Measurements from ENCODE around the gene ACACA.

Gene ACACA

GRCh38 chr17:37219876-37220606, 186.6 kb downstream of the ACACA start:
- no peak for DNase-seq

GRCh38 chr17:37218849-37219248, 187.8 kb downstream of the ACACA start:
- no peak for DNase-seq

- DNase-seq: no peak
Observed at GRCh38 chr17:37214416-37214815, 192.2 kb downstream of the ACACA start.

GRCh38 chr17:37213927-37214326, 192.7 kb downstream of the ACACA start:
- DNase-seq: no peak

- DNase-seq: no peak
Observed at GRCh38 chr17:37212179-37212578, 194.5 kb downstream of the ACACA start.

GRCh38 chr17:37211136-37211535, 195.5 kb downstream of the ACACA start:
- no peak for DNase-seq

- DNase-seq: no peak
Observed at GRCh38 chr17:37207103-37207502, 199.5 kb downstream of the ACACA start.

GRCh38 chr17:37206299-37206698, 200.3 kb downstream of the ACACA start:
- DNase-seq: no peak

- no peak for DNase-seq
Observed at GRCh38 chr17:37200497-37200896, 206.1 kb downstream of the ACACA start.

- DNase-seq: no peak
Observed at GRCh38 chr17:37197336-37197735, 209.3 kb downstream of the ACACA start.

GRCh38 chr17:37194208-37194607, 212.4 kb downstream of the ACACA start:
- DNase-seq: no peak

- no peak for DNase-seq
Observed at GRCh38 chr17:37191219-37191618, 215.4 kb downstream of the ACACA start.

GRCh38 chr17:37190493-37190892, 216.1 kb downstream of the ACACA start:
- no peak for DNase-seq

GRCh38 chr17:37188157-37188556, 218.5 kb downstream of the ACACA start:
- no peak for DNase-seq

GRCh38 chr17:37187262-37187661, 219.4 kb downstream of the ACACA start:
- DNase-seq: no peak

- DNase-seq: no peak
Observed at GRCh38 chr17:37182786-37183465, 223.7 kb downstream of the ACACA start.

- no peak for DNase-seq
Observed at GRCh38 chr17:37180376-37180775, 226.3 kb downstream of the ACACA start.

GRCh38 chr17:37179893-37180292, 226.7 kb downstream of the ACACA start:
- DNase-seq: no peak

- DNase-seq: no peak
Observed at GRCh38 chr17:37177254-37177870, 229.3 kb downstream of the ACACA start.

GRCh38 chr17:37176723-37177122, 229.9 kb downstream of the ACACA start:
- no peak for DNase-seq

GRCh38 chr17:37174205-37174604, 232.4 kb downstream of the ACACA start:
- peak; percentile 20 for DNase-seq

- DNase-seq: no peak
Observed at GRCh38 chr17:37170881-37171425, 235.7 kb downstream of the ACACA start.

- no peak for DNase-seq
Observed at GRCh38 chr17:37168731-37169353, 237.8 kb downstream of the ACACA start.

Data from 8988T (cell line).